GM12891 (cell line): ENCODE data around the gene CLCN7.

Experiments used
- POLR2A ChIP-seq: IDR thresholded peaks from 2 replicates; pipeline ENCODE4 v1.6.1; 2011; ENCODE audit warnings: low read depth, low read length, control low read depth
- POLR2AphosphoS5 ChIP-seq: IDR thresholded peaks from 2 replicates; pipeline ENCODE4 v1.6.1; 2011; ENCODE audit warnings: low read depth, low read length, control low read depth

GRCh38 chr16:1450218-1450617 is 24.6 kb downstream of the CLCN7 start:
- TF ChIP-seq POLR2A (no peak), POLR2AphosphoS5 (no peak)
